DLD1 (cell line): ENCODE results near the gene NNMT.

Experiments used
- in situ Hi-C: cut with HindIII; loops from 2 replicates; pipeline ENCODE4 v1.10.0; 2017; ENCODE audit warnings: low sequenced_read_pairs

Gene NNMT

GRCh38 chr11:114295676-114296604 lies at the start of gene NNMT:
NNMT (plus strand) TSS chr11:114296399; CDS start chr11:114296557, 158 bp downstream.
- in situ Hi-C loops: no loop called here

- in situ Hi-C loops: no loop called here
Measured at GRCh38 chr11:114247070-114247789, 49.0 kb upstream of the NNMT start.

- in situ Hi-C loops: loop anchor here (25.0 kb wide), 1 partner anchor 213 kb away; no protein-coding TSS in a partner anchor
Measured at GRCh38 chr11:114250180-114250579, 46.0 kb upstream of the NNMT start.

- in situ Hi-C loops: loop anchor here (25.0 kb wide), 1 partner anchor 214 kb away; no protein-coding TSS in a partner anchor
Measured at GRCh38 chr11:114250993-114251814, 45.0 kb upstream of the NNMT start.

- in situ Hi-C loops: loop anchor here (25.0 kb wide), 1 partner anchor 215 kb away; no protein-coding TSS in a partner anchor
Measured at GRCh38 chr11:114251815-114252337, 44.3 kb upstream of the NNMT start.

- in situ Hi-C loops: loop anchor here (25.0 kb wide), 1 partner anchor 215 kb away; no protein-coding TSS in a partner anchor
Measured at GRCh38 chr11:114252767-114253166, 43.4 kb upstream of the NNMT start.

GRCh38 chr11:114253771-114254170 lies 42.4 kb upstream of the NNMT start:
- in situ Hi-C loops: loop anchor here (25.0 kb wide), 1 partner anchor 216 kb away; no protein-coding TSS in a partner anchor

GRCh38 chr11:114254571-114255146 lies 41.5 kb upstream of the NNMT start:
- in situ Hi-C loops: loop anchor here (5.0 to 25.0 kb wide), 2 partner anchors 52 to 217 kb away; no protein-coding TSS in a partner anchor

- in situ Hi-C loops: loop anchor here (5.0 to 25.0 kb wide), 2 partner anchors 53 to 218 kb away; no protein-coding TSS in a partner anchor
Measured at GRCh38 chr11:114255289-114255688, 40.9 kb upstream of the NNMT start.

GRCh38 chr11:114256176-114256966 lies 39.8 kb upstream of the NNMT start:
- in situ Hi-C loops: loop anchor here (5.0 to 25.0 kb wide), 2 partner anchors 54 to 219 kb away; no protein-coding TSS in a partner anchor

- in situ Hi-C loops: loop anchor here (5.0 to 25.0 kb wide), 2 partner anchors 55 to 220 kb away; no protein-coding TSS in a partner anchor
Measured at GRCh38 chr11:114256967-114257286, 39.3 kb upstream of the NNMT start.

GRCh38 chr11:114257621-114258558 lies 38.3 kb upstream of the NNMT start:
- in situ Hi-C loops: loop anchor here (5.0 to 25.0 kb wide), 2 partner anchors 56 to 221 kb away; no protein-coding TSS in a partner anchor

GRCh38 chr11:114258696-114259095 lies 37.5 kb upstream of the NNMT start:
- in situ Hi-C loops: loop anchor here (5.0 to 25.0 kb wide), 2 partner anchors 56 to 221 kb away; no protein-coding TSS in a partner anchor

GRCh38 chr11:114259124-114259526 lies 37.1 kb upstream of the NNMT start:
- in situ Hi-C loops: loop anchor here (5.0 to 25.0 kb wide), 2 partner anchors 57 to 222 kb away; no protein-coding TSS in a partner anchor

GRCh38 chr11:114259551-114259983 lies 36.6 kb upstream of the NNMT start:
- in situ Hi-C loops: loop anchor here (5.0 to 25.0 kb wide), 2 partner anchors 57 to 222 kb away; no protein-coding TSS in a partner anchor

GRCh38 chr11:114260077-114260476 lies 36.1 kb upstream of the NNMT start:
- in situ Hi-C loops: loop anchor here (10.0 to 25.0 kb wide), 2 partner anchors 223 to 365 kb away; no protein-coding TSS in a partner anchor

GRCh38 chr11:114260483-114260882 lies 35.7 kb upstream of the NNMT start:
- in situ Hi-C loops: loop anchor here (10.0 to 25.0 kb wide), 2 partner anchors 223 to 366 kb away; no protein-coding TSS in a partner anchor
